Breast epithelium (tissue), 4 donors: ENCODE results near the gene RCOR2. TPM values are rescaled to one million over a fixed set of nuclear protein-coding genes. Genes with fewer than 3 reads are reported as not detected.

ENCODE experiments used
- DNase-seq, 2 donors: peaks; one replicate each; pipeline ENCODE4 v3.0.0-alpha.2; 2019; ENCODE audit warnings: low spot score in 2 of 2
- H3K27ac ChIP-seq, 2 donors: fragments of 200-600 bp; sonication (generic) in 1 of 2; one replicate each; pipeline ENCODE4 v1.5.1; 2016 to 2019; ENCODE audit warnings: mild to moderate bottlenecking in 1 of 2
- H3K27me3 ChIP-seq, 2 donors: fragments of 200-600 bp; sonication (generic) in 1 of 2; one replicate each; pipeline versions ENCODE4 v1.5.1 to v1.6.0; 2017 to 2019; ENCODE audit warnings: control low read depth in 1 of 2, mild to moderate bottlenecking in 1 of 2
- H3K36me3 ChIP-seq: fragments of 200-600 bp; one replicate; pipeline ENCODE4 v1.5.1; 2019
- H3K4me1 ChIP-seq, 2 donors: fragments of 200-600 bp; sonication (generic); one replicate each; pipeline ENCODE4 v1.5.1; 2016 to 2019; ENCODE audit warnings: control low read depth in 1 of 2
- H3K4me3 ChIP-seq, 3 donors: fragments of 200-600 bp; sonication (generic); 1 replicate in 2 of 3; 2 replicates in 1 of 3; pipeline ENCODE4 v1.5.1; 2016 to 2019; ENCODE audit warnings: mild to moderate bottlenecking in 3 of 3, moderate library complexity in 2 of 3
- H3K9me3 ChIP-seq, 2 donors: fragments of 200-600 bp; sonication (generic) in 1 of 2; one replicate each; pipeline ENCODE4 v1.5.1; 2016 to 2019; ENCODE audit warnings: control low read depth in 1 of 2
- CTCF ChIP-seq, 3 donors: fragments of 450-650 bp; IDR thresholded peaks; one replicate each; pipeline ENCODE4 v1.5.1; 2016 to 2017; ENCODE audit warnings: antibody characterized with exemption in 3 of 3, mild to moderate bottlenecking in 3 of 3, moderate library complexity in 3 of 3
- POLR2A ChIP-seq: fragments of 450-650 bp; IDR thresholded peaks from one replicate; pipeline ENCODE4 v1.6.1; 2016; ENCODE audit warnings: antibody characterized with exemption, mild to moderate bottlenecking, moderate library complexity
- POLR2AphosphoS5 ChIP-seq, 3 donors: sonication (generic); formaldehyde crosslinking; IDR thresholded peaks; one replicate each; pipeline ENCODE4 v1.6.1; 2017; ENCODE audit warnings: antibody characterized with exemption in 3 of 3
- intact Hi-C: fragments of 100-400 bp; cut with DNase I; formaldehyde crosslinking; loops from one replicate; pipeline ENCODE4 v1.15.1; 2023; ENCODE audit warnings: low total_unique reads
- total RNA-seq, 3 donors: library from RNA; depleted of rRNA; stranded (reverse); fragments of >200 nt; gene quantifications; one replicate each; pipeline ENCODE4 v1.1.0, GENCODE V29; 2016

RCOR2 gene
- total RNA-seq, 3 donors from 2014 or later = 0.16 to 0.33 (median 0.29) TPM

GRCh38 chr11:63890368-63890767 lies 26.6 kb downstream of the RCOR2 start:
- Histone ChIP-seq H3K9me3 (no peaks in the 10 kb centered on the region), H3K4me1 (peaks cover 15 to 34% of the 10 kb centered on the region in 2 donors), H3K27ac (peak overlapping the region; percentile 89 to 95), H3K36me3 (no peaks in the 10 kb centered on the region), H3K4me3 (no peak overlapping the region), H3K27me3 (no peaks in the 10 kb centered on the region)
- TF ChIP-seq CTCF (IDR thresholded peaks at IDR 0.05) (no peak), POLR2AphosphoS5 (IDR thresholded peaks at IDR 0.05) (no peak), POLR2A (no peak)
- intact Hi-C loops = no loop called here
- no peak for DNase-seq

- DNase-seq = no peak
- Histone ChIP-seq H3K27me3 (no peaks in the 10 kb centered on the region), H3K4me3 (peak overlapping the region in 2 of 3 donors; percentile 48 to 64), H3K9me3 (no peaks in the 10 kb centered on the region), H3K27ac (peak overlapping the region; percentile 89 to 95), H3K4me1 (peaks cover 15 to 34% of the 10 kb centered on the region in 2 donors), H3K36me3 (no peaks in the 10 kb centered on the region)
- TF ChIP-seq POLR2A = no peak
- no peak for TF ChIP-seq POLR2AphosphoS5 (IDR thresholded peaks at IDR 0.05)
- no peak for TF ChIP-seq CTCF (IDR thresholded peaks at IDR 0.05)
- intact Hi-C loops = no loop called here
Observed at GRCh38 chr11:63889344-63889743, 27.6 kb downstream of the RCOR2 start.

GRCh38 chr11:63888170-63889086 lies 28.5 kb downstream of the RCOR2 start:
- Histone ChIP-seq H3K27ac (peak overlapping the region; percentile 89 to 95), H3K4me1 (peaks cover 15 to 34% of the 10 kb centered on the region in 2 donors), H3K4me3 (peak overlapping the region; percentile 20 to 64 (median 48)), H3K27me3 (no peaks in the 10 kb centered on the region), H3K9me3 (no peaks in the 10 kb centered on the region), H3K36me3 (no peaks in the 10 kb centered on the region)
- intact Hi-C loops = no loop called here
- TF ChIP-seq POLR2A (no peak), CTCF (IDR thresholded peaks at IDR 0.05) (peak in 1 of 3 donors; percentile 38), POLR2AphosphoS5 (IDR thresholded peaks at IDR 0.05) (peak; percentile 25 to 41 (median 29))
- peak; percentile 74 to 85 for DNase-seq

- H3K4me1 ChIP-seq = peaks cover 15 to 34% of the 10 kb centered on the region in 2 donors
- H3K27me3 ChIP-seq = no peaks in the 10 kb centered on the region
- H3K27ac ChIP-seq = peak overlapping the region; percentile 89 to 95
- no peak for DNase-seq
- intact Hi-C loops = no loop called here
- TF ChIP-seq POLR2A (no peak), CTCF (IDR thresholded peaks at IDR 0.05) (no peak), POLR2AphosphoS5 (IDR thresholded peaks at IDR 0.05) (no peak)
- H3K4me3 ChIP-seq = no peak overlapping the region
- H3K9me3 ChIP-seq = no peaks in the 10 kb centered on the region
- no peaks in the 10 kb centered on the region for H3K36me3 ChIP-seq
Observed at GRCh38 chr11:63887386-63887999, 29.5 kb downstream of the RCOR2 start.
